GM19099 (cell line): ENCODE data around the gene ENG.

Source experiments
- POLR2A ChIP-seq: IDR thresholded peaks from 3 replicates; pipeline ENCODE4 v1.6.1; 2011; ENCODE audit warnings: low read depth; ENCODE audit not compliant: insufficient read length; ENCODE audit errors: extremely low read depth

ENG gene

DNA sequence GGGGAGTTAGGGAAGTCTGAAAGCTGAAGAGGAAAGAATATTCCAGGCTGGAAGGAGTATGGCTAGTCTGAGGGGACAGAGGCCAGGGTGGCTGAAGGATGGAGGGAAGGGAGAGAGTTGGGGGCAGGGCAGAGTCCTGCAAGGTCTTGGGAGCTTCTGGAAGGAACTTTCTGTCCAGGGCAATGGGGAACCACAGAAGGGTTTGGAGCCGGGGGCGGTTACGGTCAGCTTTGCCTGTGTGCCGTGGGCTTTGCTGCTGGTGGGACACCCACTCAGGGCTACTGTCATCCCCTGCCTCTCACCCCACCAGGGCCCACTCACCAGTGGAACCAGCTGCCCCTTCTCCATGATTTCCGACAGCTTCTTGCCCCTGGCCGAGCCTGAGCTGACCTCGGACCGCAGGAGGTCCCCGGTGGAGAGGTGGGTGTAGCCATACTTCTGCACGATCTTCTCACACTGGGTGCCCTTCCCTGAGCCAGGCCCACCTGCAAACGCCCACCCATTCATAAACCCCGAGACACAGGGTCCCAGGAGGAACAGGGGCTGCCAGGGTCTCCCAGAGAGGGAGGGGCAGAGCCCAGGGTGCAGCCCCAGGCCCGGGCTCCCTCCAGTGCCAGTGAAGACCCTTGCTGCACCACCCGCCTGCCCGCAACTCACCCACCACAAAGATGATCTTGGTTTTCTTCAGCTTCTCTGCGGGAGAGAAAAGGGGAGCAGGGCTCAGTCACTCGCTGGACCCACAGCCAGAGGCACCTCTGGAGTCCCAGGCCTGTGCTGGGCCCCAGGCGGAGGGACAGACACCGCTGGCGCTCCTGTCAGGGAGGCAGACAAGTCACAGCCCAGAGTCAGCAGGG, 18.1 kb upstream of the ENG start:
- no peak for TF ChIP-seq POLR2A

DNA sequence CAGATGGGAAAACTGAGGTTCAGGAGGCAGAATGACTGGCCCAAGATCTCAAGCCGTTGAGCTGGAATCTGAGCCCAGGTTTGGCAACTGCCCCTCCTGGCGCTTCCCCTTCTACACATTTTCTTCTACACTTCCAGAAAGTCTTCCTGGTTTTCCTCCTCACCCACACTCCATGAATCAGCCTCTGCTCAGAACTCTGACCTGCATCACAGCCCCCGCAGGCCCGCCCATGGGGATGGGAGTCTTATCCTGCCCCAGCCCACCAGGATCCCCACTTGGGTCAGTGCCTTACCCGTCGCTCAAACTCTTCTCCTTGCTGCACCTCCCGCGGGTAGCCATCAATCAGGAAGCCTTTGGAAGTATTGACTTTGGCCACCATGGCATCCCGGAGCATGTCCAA, 17.1 kb upstream of the ENG start:
- TF ChIP-seq POLR2A: no peak

DNA sequence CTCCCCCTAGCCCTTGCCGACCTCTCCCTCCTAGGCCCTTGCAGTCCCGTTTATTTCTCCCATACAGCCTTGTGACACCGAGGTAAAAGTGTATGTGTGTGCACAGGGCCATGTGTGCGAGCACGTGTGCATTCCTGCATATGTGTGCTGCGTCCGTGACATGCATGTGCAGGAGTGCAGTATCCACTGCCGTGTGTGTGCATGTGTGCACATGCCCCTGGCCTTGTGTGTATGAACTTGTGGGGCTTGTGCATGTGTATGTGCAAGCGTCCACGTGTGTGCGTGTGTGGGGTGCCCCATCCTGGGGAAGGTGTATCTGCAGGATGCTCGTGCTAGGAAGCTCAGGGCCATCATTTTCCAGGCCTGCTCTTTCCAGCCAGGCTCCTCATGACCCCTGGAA, 16.4 kb upstream of the ENG start:
- TF ChIP-seq POLR2A: no peak

DNA sequence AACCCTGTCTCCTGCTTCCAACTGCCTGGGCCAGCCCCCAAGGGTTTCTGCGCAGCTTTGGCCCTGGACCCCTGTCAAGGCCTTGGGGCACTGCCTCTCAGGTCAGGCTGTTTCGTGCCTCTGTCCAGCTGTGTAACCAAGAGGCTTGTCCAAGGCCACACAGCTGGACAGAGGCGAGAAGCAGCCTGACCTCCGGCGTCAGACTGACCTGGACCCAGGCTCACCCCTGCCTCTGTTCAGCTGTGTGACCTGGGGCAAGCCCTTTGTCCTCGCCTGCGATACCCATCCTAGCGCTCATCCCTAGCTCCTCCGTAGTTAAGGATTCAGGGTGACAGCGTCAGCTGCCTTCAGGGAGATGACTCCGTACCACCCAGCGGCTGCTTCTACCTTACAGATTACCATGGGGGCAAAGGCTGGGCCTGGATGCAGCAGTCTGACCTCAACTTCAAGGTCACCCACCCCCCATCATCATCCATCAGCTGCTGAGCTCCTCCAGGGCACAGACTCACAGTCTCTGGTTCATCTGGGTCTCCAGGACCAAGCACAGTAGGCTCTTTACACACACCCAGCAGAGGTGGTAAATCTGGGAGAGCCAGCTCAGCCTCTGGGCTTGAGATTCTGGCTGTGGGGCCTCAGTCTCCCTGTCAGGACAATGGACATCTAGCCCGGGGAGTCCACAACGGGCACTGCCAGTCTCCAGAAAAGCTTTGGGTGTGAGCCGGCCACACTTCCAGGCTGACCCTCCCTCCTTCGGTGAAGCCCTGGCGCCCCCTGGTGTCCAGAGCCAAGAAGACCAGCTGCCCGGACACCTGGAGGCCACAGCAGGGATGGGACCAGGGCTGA, 15.1 kb upstream of the ENG start:
- no peak for TF ChIP-seq POLR2A

DNA sequence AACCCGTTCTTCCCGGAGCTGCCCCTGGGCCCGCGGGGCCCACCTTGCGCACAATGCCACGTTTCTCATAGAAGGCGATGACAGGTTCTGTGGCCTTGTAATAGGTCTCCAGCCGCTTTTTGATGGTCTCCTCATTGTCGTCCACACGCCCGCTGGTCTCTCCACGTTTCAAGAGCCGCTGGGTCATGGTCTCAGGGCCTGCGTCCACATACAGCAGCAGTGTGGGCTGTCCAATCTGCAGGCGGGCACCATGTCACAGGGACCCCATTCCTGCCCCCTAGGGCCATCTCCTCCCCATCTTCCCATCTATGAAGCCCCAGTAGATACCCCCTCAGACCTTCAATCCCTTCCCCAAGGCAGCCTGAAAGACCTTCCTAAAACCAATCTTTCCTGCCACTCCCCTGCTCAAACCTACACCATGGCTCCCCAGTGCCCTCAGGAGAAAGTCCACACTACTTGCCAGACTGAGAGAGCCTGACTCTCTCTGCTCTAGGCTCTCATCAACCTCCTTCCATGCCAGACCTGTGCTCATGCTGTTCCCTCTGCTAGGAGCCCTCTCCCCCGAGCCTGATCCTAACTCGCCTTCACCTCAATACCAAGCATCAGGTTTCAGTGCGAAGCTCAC, 13.9 kb upstream of the ENG start:
- TF ChIP-seq POLR2A: no peak

DNA sequence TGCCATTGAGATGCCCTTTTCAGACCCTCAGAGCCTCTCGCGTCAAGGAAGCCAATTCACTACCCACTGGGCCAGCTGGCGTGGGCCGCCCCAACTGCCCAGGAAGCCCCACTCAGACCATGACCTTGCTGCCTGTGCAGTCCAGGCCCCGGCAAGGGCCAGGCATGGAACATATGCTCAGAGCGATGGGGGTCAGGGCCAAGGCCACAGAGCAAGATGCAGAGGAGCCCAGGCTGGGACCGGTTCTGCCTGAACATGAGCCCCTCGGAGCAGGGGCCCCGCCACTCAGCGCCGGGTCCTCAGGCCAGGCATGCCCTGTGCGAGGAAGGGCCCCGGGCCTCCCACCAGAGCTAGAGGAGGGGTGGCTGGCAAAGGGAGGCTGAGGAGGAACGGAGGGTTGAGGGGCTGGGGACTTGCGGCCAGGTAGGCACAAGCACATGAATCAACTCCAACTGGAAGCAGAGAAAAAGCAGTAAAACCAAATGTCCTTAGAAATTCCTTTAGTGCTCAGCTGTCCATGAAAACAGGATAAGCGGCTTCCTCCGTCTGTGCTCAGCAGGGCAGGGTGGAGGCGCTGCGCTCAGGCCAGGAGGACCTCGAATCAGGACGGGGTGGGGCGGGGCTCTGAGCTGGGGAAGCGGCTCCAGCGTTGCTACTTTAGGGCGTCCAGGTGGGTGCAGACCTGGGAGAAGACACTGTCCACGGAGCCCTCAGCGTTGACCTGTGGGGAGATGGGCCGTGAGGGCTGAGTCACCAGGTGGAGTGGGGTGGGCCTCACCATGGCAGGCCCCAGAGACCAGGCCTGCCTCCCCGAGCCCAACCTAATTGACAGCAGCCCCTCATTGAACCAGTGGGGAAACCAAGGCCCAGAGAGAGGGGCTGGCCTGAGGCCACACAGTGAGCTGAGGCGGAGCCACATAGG, 13.2 kb upstream of the ENG start:
- TF ChIP-seq POLR2A: no peak

DNA sequence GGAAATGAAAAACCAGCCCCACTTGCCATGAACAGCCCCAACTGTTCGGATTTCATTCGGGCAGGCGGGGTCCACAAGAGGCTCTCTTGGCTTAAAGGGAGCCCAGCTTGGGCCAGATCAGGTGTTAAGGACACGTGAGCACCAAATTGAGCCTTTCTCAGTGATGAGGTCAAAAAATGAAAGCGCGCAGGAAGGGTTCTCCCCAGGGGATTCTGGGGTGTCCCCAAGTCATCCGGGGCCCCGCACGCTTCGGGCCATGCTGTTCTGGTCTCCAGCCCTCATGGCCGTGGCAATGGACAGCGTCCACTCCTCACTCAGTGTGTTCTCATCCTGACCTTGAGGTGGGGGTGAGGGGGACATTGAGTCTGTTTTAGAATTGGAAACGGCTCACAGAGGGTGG, 12.1 kb upstream of the ENG start:
- TF ChIP-seq POLR2A: no peak

DNA sequence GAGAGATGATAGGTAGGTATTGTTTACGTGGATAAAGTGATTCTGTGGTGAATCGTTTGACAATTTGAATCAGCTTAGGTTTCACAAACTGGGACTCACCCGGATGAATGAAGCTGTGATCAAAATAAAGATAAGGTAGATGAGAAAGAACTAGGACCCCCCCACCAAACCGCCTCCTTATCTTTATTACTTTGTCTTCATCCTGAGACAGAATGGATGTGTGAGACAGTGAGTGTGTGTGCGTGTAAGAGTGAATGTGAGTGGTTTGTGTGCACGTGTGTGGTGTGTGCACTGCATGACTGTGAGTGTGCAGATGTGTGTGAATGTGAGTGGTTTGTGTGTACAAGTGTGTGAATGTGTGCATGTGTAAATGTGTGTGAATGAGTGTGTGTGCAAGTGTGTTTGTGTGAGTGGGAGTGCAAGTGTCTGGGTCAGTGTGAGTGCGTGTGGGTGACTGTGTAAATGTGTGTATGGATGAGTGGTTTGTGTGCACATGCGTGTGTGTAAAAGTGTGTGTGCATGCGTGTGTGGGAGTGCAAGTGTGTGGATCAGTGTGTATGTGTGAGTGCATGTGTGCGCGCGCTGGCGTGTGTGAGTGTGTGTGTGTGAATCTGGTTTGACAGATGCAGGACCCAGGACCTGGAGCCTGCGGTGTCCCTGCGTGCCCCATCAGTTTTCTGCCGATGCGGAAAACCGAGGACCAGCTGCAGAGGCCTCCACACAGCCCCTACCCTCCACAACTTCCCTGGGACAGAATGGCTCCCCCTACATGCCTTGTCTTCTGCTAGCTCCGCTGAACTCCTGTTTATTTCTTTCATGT, 11.4 kb upstream of the ENG start:
- no peak for TF ChIP-seq POLR2A

DNA sequence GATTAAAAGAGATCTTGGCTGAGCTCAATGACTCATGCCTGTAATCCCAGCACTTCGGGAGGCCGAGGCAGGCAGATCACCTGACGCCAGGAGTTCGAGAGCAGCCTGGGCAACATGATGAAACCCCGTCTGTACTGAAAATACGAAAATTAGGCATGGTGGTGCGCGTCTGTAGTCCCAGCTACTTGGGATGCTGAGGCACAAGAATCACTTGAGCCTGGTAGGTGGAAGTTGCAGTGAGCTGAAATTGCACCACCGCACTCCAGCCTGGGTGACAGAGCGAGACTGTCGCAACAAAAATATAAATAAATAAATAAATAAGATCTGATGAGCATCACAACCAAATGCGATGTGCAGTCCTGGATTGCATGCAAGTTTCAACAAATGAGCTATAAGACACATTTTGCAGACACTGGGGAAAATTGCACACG, 8.7 kb upstream of the ENG start:
- TF ChIP-seq POLR2A: no peak

DNA sequence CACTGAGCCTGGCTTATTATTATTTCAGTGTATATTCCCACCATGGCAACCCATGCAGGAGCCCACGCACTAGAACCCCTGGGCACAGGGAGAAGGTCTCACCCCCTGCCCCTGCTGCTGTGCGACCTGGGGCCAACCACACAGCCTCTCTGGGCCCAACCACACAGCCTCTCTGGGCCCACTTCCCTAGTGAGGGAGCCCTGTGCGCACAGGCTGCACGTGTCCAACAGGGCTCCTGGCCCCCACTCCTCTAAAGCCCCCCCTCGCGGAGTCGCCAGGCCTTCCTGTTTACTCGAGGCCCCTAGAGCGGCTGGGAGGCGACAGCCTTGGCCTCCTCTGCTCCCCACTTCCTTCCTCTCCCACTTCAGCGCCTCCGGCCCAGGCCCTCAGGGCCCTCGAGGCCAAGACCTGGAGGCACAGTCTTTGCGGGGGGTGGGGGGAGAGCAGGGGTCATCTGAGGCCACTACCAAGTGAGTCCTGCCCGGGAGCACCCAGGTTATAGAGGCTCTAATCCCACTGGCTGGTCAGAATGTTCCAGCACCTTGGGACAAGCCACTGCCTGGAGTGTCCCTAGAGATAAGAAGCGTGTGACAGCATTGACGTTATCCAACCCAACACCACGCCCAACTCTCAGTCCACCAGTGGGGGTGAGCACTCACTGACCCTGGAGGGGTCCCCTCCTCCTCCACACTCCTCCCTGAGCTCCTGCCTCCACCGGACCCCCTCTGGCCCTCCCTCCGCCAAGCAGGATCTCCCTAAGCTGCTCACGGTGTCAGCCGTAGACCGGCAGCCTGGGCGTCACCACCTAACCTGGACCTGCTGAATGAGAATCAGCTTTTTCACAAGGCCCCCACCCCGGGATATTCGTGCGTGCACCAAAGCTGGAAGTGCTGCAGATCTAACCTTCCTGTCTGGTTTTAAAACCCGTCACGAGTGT, 7.9 kb upstream of the ENG start:
- TF ChIP-seq POLR2A: no peak

DNA sequence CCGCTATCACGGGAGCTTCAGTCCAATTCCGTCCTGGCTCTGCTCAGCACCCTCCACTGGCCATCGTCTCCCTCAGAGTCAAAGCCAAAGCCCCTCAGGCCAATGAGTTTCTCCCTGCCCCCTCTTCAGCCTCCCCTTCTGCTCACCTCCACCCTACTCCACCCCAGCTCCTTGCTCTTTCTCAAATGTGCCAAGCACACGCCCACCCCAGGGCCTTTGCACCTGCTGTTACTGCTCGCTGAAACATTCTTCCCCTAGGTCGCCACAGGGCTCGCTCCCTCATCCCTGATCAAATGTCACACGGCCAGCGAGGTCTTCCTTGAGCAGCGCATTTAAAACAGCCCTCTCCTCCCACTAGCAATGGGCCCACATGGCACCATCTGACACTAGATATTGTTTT, 6.3 kb upstream of the ENG start:
- no peak for TF ChIP-seq POLR2A

DNA sequence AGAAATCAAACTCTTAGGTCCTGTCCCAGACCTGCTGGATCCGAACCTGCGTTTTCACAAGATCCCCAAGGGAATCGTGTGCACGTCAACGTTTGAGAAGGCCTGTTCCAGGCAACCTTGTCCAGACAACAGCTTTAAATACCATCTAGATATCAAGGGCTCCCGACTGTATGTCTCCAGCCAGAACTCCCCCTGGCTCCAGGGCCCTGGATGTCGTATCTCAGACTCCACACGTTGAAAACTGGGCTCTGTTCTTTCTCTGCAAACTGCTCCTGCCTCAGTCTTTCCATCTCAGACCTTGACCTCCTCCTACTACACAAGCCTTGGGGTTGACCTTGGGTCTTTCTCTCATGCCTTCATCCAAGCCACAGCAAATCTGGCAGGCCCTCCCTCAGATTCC, 5.8 kb upstream of the ENG start:
- no peak for TF ChIP-seq POLR2A

DNA sequence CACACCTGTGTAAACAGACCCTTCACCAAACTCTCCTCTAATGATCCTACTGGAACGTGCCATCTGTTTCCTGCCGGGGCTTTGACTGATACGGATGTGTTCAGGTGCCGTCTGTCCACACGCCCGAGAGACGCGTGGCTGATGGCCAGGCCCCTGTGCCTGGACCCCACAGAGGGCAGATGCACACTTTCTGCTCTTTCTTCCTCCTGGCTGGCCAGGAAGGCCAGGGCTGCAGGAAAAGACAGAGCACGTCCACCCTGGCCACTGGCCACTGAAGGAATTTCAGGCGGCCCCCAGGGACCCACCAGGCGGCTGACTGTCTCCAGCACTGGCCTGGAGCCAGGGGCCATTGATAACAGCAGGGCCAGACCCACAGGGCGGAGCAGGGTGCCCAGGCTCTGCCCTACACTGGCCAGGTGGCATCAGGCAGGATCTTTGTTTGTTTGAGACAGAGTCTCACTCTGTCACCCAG, 3.6 kb upstream of the ENG start:
- no peak for TF ChIP-seq POLR2A

DNA sequence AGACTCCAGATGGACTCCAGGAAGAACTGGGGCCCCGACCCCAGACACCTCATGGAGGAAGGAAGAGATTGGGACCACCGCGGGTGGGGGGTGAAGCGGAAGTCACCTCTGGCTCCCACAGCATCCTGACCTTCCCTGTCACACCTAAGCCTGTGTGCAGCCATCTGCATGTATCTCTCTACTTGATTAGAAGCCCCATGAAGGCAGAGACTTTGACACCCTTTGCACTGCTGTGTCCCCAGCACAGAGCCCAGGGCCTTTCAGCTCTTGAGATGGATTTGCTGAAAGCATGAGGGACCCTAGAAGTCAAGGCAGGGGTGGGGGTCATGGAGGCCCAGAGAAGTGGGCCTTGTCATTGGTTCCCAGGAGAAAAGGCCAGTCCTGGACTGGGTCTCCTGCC, 2.8 kb upstream of the ENG start:
- no peak for TF ChIP-seq POLR2A
